ENCODE measurements around the gene WDR62. TPM values are rescaled to one million over a fixed set of nuclear protein-coding genes. Genes with fewer than 3 reads are reported as not detected.

Gene WDR62
- total and polyA plus RNA-seq, 10 of the 15 experiments (the other 5 are each of a cell fraction or from before 2014, with no cell fraction given), result 0.08 to 20.6 (median 10.9) TPM

- TF ChIP-seq ZNF687 (IDR thresholded peaks at IDR 0.05), result peak; percentile 91
- TF ChIP-seq RELB (IDR thresholded peaks at IDR 0.05; ENCODE audit: low read depth), result peak; percentile 65; the same call in 1 of the 2 replicates
- no peak for TF ChIP-seq BCL11A (IDR thresholded peaks at IDR 0.05; ENCODE audit: low read depth, low read length)
- peak; percentile 57; the same call in 1 of the 2 replicates for TF ChIP-seq TAF1 (IDR thresholded peaks at IDR 0.05; ENCODE audit: borderline replicate concordance, low read depth, low read length)
- TF ChIP-seq BCL3 (IDR thresholded peaks at IDR 0.05; ENCODE audit: borderline replicate concordance, insufficient read depth, low read depth, low read length, poor library complexity, severe bottlenecking), result no peak
- peak; percentile 100 for TF ChIP-seq MAX (IDR thresholded peaks at IDR 0.05; ENCODE audit: low read depth, low read length)
- TF ChIP-seq NR2F1 (conservative IDR thresholded peaks at IDR 0.05), result 0 out of 2 replicates have a peak, but pooled peaks have one; percentile 9
- 0 out of 2 replicates have a peak, but pooled peaks have one; percentile 37 for TF ChIP-seq HSF1 (IDR thresholded peaks at IDR 0.05; ENCODE audit: low read depth, low read length)
- peak; percentile 78; the same call in 1 of the 2 replicates for TF ChIP-seq PML (IDR thresholded peaks at IDR 0.05; ENCODE audit: low read length)
- peak; percentile 64 for TF ChIP-seq FOS (IDR thresholded peaks at IDR 0.05; ENCODE audit: borderline replicate concordance, extremely low read depth, insufficient read length)
- peak; percentile 86 for TF ChIP-seq NFYB (IDR thresholded peaks at IDR 0.05; ENCODE audit: insufficient read depth, low read depth, low read length)
- TF ChIP-seq ZBTB40 (IDR thresholded peaks at IDR 0.05; ENCODE audit: borderline replicate concordance), result peak; percentile 35; the same call in 1 of the 2 replicates
- TF ChIP-seq NRF1 (conservative IDR thresholded peaks at IDR 0.05; ENCODE audit: low read depth, low read length), result peak; percentile 91
Measured at GRCh38 chr19:36114721-36115452, 60.2 kb downstream of the WDR62 start, which contains the start of gene POLR2I (continued).
